GM12878 (cell line): ENCODE results near the gene CAMKMT. TPM values are rescaled to one million over a fixed set of nuclear protein-coding genes. Genes with fewer than 3 reads are reported as not detected.

Experiments used
- ATAC-seq: fragments of 200-7000 bp; cut with Tn5 transposase; 3 replicates; pipeline ENCODE4 v1.9.1; 2020; ENCODE audit warnings: mild to moderate bottlenecking, moderate library complexity
- BruUV-seq: library from RNA; stranded (reverse); fragments of 400-500 nt; replicated peaks from 2 replicates; lab custom pipeline; 2021; lab: Mats Ljungman, UMichigan
- CTCF ChIA-PET: fragments of 300-600 bp; sonication (Branson Sonifier 250); formaldehyde crosslinking; extraction: SDS; loops from one replicate; lab custom pipeline; 2021; ENCODE audit warnings: inconsistent platforms; lab: Yijun Ruan, JAX
- POLR2A ChIA-PET: fragments of 350-600 bp; formaldehyde crosslinking; extraction: SDS; loops from one replicate; lab custom pipeline; 2021; ENCODE audit warnings: inconsistent platforms; lab: Charles Lee
- RAD21 ChIA-PET: fragments of 300-600 bp; sonication (Branson Sonifier 250); formaldehyde crosslinking; loops from one replicate; lab custom pipeline; 2023; ENCODE audit warnings: antibody characterized with exemption; ENCODE audit not compliant: unreplicated experiment; lab: Charles Lee
- SMC1A ChIA-PET: fragments of 300-600 bp; sonication (Branson Sonifier 250); formaldehyde crosslinking; loops from one replicate; lab custom pipeline; 2023; ENCODE audit not compliant: unreplicated experiment, uncharacterized antibody; lab: Charles Lee
- DNase-seq: peaks from one replicate; pipeline ENCODE4 v3.0.0-alpha.2; 2011; ENCODE audit warnings: low read depth, low spot score
- FAIRE-seq: peaks from 3 replicates; lab custom pipeline; 2011; peaks lifted over from hg19 to GRCh38; lab: Jason Lieb, UNC
- H2AFZ ChIP-seq: 2 replicates; pipeline ENCODE4 v1.6.0; 2011; ENCODE audit warnings: low read depth, low read length, control low read depth; ENCODE audit not compliant: control insufficient read depth
- H3K27ac ChIP-seq: 2 replicates; pipeline ENCODE4 v1.5.1; 2011; ENCODE audit warnings: control low read depth; ENCODE audit not compliant: control insufficient read depth, insufficient read depth
- H3K27me3 ChIP-seq, 2 experiments: replicated peaks in 1 of 2; 2 replicates each; pipeline versions ENCODE4 v1.6.0 to v1.6.1; 2011; ENCODE audit warnings: low read length in 1 of 2; ENCODE audit not compliant: control insufficient read depth in 2 of 2, insufficient read depth in 2 of 2
- H3K36me3 ChIP-seq, 2 experiments: 2 replicates each; pipeline ENCODE4 v1.5.1; 2011; ENCODE audit warnings: low read length in 1 of 2; ENCODE audit not compliant: control insufficient read depth in 2 of 2, insufficient read depth in 2 of 2
- H3K4me1 ChIP-seq: 2 replicates; pipeline ENCODE4 v1.6.1; 2011; ENCODE audit warnings: mild to moderate bottlenecking, low read length, moderate library complexity, mixed read lengths; ENCODE audit not compliant: control insufficient read depth, insufficient read depth
- H3K4me2 ChIP-seq: 2 replicates; pipeline ENCODE4 v1.6.0; 2011; ENCODE audit warnings: control low read depth; ENCODE audit not compliant: control insufficient read depth, insufficient read depth
- H3K4me3 ChIP-seq: fragments of 200-600 bp; sonication (generic); 2 replicates; pipeline ENCODE4 v1.5.1; 2016
- H3K79me2 ChIP-seq: 2 replicates; pipeline ENCODE4 v1.6.0; 2011; ENCODE audit warnings: low read length; ENCODE audit not compliant: control insufficient read depth, insufficient read depth
- H3K9ac ChIP-seq: 2 replicates; pipeline ENCODE4 v1.8.0; 2011; ENCODE audit warnings: low read length, control low read depth, mixed read lengths; ENCODE audit not compliant: control insufficient read depth, insufficient read depth
- H3K9me3 ChIP-seq: replicated peaks from 3 replicates; pipeline ENCODE4 v1.5.1; 2011; ENCODE audit warnings: mild to moderate bottlenecking, low read length; ENCODE audit not compliant: control insufficient read depth, insufficient read depth
- H4K20me1 ChIP-seq: 2 replicates; pipeline ENCODE4 v1.6.0; 2011; ENCODE audit not compliant: control insufficient read depth, insufficient read depth
- ASH2L ChIP-seq: fragments of 300-600, 200-600 bp; sonication (generic); IDR thresholded peaks from 2 replicates; pipeline ENCODE4 v1.6.1; 2017; ENCODE audit warnings: low read depth, mild to moderate bottlenecking, borderline replicate concordance
- EED ChIP-seq: sonication (generic); IDR thresholded peaks from 2 replicates; pipeline ENCODE4 v1.6.1; 2016; ENCODE audit warnings: antibody characterized with exemption, low read depth
- HCFC1 ChIP-seq: fragments of 150-350 bp; IDR thresholded peaks from 2 replicates; pipeline ENCODE4 v1.6.1; 2014; ENCODE audit warnings: low read length
- KLF5 ChIP-seq: fragments of 450-650 bp; IDR thresholded peaks from 2 replicates; pipeline ENCODE4 v1.6.1; 2014; ENCODE audit warnings: mild to moderate bottlenecking; ENCODE audit not compliant: partially characterized antibody
- MYC ChIP-seq: IDR thresholded peaks from 2 replicates; pipeline ENCODE4 v1.6.1; 2011; ENCODE audit warnings: mild to moderate bottlenecking, low read length, moderate library complexity, inconsistent platforms; ENCODE audit not compliant: insufficient read depth, insufficient replicate concordance, insufficient read length, severe bottlenecking
- RELA ChIP-seq: fragments of 450-650 bp; IDR thresholded peaks from 2 replicates; pipeline ENCODE4 v1.8.0; 2014; ENCODE audit warnings: borderline replicate concordance; ENCODE audit not compliant: partially characterized antibody
- SP1 ChIP-seq: IDR thresholded peaks from one replicate; pipeline ENCODE4 v1.6.1; 2011; ENCODE audit warnings: low read depth, low read length
- STAT3 ChIP-seq: IDR thresholded peaks from 2 replicates; pipeline ENCODE4 v1.6.1; 2011; ENCODE audit warnings: low read depth, low read length, improper control_type of control experiment
- TAF1 ChIP-seq: IDR thresholded peaks from 2 replicates; pipeline ENCODE4 v1.6.1; 2011; ENCODE audit warnings: mild to moderate bottlenecking, low read depth, low read length, borderline replicate concordance
- YY1 ChIP-seq: IDR thresholded peaks from 2 replicates; pipeline ENCODE4 v1.6.1; 2011; ENCODE audit warnings: low read depth, mild to moderate bottlenecking, low read length
- WGBS: methylation state at CpG from one replicate; pipeline ENCODE4 v1.1.6; 2016; ENCODE audit warnings: low lambda C conversion rate; ENCODE audit not compliant: insufficient replicate concordance, insufficient coverage; ENCODE audit errors: missing lambda C conversion rate; 5-methylcytosine and 5-hydroxymethylcytosine counted together
- in situ Hi-C: fragments of 300-500 bp; cut with MboI; formaldehyde crosslinking; loops from 9 replicates; pipeline ENCODE4 v1.14.3; 2018; ENCODE audit warnings: mixed read lengths
- intact Hi-C: fragments of 100-400 bp; cut with micrococcal nuclease; formaldehyde crosslinking; loops from one replicate; pipeline ENCODE4 v1.14.2; 2022; ENCODE audit not compliant: unreplicated experiment
- polyA plus RNA-seq, 11 experiments: library from polyadenylated mRNA; depleted of rRNA in 4 of 11; unstranded in 6 of 11; stranded (reverse) in 5 of 11; fragments of >200 nt; fragmentation: Nextera tagmentation in 4 of 11; fragmentation: Illumina TruSeq in 1 of 11; extraction: Ambion mirVana in 4 of 11; extraction: Trizol in 1 of 11; gene quantifications; 1 replicate in 1 of 11; 2 replicates in 10 of 11; pipeline versions ENCODE4 v1.2.1 to v1.2.3, GENCODE V29; 2011 to 2016; ENCODE audit warnings: inconsistent platforms in 2 of 11, missing spikeins in 2 of 11, low read depth in 1 of 11
- total RNA-seq, 4 experiments: library from RNA; depleted of rRNA in 3 of 4; stranded (reverse); fragments of >200 nt in 3 of 4; fragmentation: Illumina TruSeq in 1 of 4; extraction: Trizol in 1 of 4; gene quantifications; 2 replicates each; pipeline versions ENCODE4 v1.2.1 to v1.2.3, GENCODE V29; 2013 to 2021
- TF ChIP-seq, protein P1 (sequence below): fragments of 450-650 bp; IDR thresholded peaks from 2 replicates; pipeline ENCODE4 v1.6.1; 2016; ENCODE audit warnings: mild to moderate bottlenecking, moderate library complexity, borderline replicate concordance
- TF ChIP-seq, protein P2 (sequence below), 3 experiments: IDR thresholded peaks in 2 of 3; conservative IDR thresholded peaks in 1 of 3; 2 replicates each; pipeline ENCODE4 v1.5.1; 2011; ENCODE audit warnings: low read depth in 3 of 3, low read length in 3 of 3, mild to moderate bottlenecking in 3 of 3, control low read depth in 2 of 3, moderate library complexity in 2 of 3, inconsistent platforms in 1 of 3, mixed read lengths in 1 of 3; ENCODE audit not compliant: control insufficient read depth in 2 of 3, insufficient read depth in 1 of 3; ENCODE audit errors: extremely low read depth in 1 of 3

The CAMKMT gene
- total and polyA plus RNA-seq, 10 of the 15 experiments (the other 5 are each of a cell fraction or from before 2014, with no cell fraction given), result 2.7 to 16.0 (median 11.8) TPM

DNA sequence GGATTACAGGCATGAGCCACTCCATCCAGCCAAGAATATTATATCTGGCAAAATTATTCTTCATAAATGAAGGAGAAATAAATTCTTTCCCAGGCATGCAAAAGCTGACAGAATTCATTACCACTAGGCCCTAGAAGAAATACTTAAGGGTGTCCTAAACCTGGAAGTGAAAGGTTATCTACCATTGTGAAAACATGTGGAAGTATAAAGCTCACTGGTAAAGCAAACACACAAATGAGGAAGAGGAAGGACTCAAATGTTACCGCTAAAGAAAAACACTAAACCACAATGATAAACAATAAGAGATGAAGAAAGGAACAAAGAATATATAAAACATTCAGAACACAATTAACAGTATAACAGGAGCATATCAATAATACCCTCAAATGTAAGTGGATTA is 171.8 kb downstream of the CAMKMT start:
- ChIA-PET RAD21 (no interaction called here), POLR2A (no interaction called here), SMC1A (interaction anchor here (0.6 to 1.0 kb wide), 3 partner anchors 11 to 349 kb away, joined by 3 to 4 read pairs (median 3); no protein-coding TSS in a partner anchor), CTCF (interaction anchor here (1.0 to 1.6 kb wide), 2 partner anchors 8 to 52 kb away, joined by 3 read pairs; no protein-coding TSS in a partner anchor)
- TF ChIP-seq, protein P1, sequence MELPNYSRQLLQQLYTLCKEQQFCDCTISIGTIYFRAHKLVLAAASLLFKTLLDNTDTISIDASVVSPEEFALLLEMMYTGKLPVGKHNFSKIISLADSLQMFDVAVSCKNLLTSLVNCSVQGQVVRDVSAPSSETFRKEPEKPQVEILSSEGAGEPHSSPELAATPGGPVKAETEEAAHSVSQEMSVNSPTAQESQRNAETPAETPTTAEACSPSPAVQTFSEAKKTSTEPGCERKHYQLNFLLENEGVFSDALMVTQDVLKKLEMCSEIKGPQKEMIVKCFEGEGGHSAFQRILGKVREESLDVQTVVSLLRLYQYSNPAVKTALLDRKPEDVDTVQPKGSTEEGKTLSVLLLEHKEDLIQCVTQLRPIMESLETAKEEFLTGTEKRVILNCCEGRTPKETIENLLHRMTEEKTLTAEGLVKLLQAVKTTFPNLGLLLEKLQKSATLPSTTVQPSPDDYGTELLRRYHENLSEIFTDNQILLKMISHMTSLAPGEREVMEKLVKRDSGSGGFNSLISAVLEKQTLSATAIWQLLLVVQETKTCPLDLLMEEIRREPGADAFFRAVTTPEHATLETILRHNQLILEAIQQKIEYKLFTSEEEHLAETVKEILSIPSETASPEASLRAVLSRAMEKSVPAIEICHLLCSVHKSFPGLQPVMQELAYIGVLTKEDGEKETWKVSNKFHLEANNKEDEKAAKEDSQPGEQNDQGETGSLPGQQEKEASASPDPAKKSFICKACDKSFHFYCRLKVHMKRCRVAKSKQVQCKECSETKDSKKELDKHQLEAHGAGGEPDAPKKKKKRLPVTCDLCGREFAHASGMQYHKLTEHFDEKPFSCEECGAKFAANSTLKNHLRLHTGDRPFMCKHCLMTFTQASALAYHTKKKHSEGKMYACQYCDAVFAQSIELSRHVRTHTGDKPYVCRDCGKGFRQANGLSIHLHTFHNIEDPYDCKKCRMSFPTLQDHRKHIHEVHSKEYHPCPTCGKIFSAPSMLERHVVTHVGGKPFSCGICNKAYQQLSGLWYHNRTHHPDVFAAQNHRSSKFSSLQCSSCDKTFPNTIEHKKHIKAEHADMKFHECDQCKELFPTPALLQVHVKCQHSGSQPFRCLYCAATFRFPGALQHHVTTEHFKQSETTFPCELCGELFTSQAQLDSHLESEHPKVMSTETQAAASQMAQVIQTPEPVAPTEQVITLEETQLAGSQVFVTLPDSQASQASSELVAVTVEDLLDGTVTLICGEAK, result no peak
- no peak for TF ChIP-seq HCFC1
- no peak for ATAC-seq
- no peaks in the 10 kb centered on the region for H3K9me3 ChIP-seq
- no peaks in the 10 kb centered on the region for H3K4me1 ChIP-seq
- H3K36me3 ChIP-seq, result no peaks in the 10 kb centered on the region
- H3K27ac ChIP-seq, result no peak overlapping the region
- H2AFZ ChIP-seq, result no peak overlapping the region
- FAIRE-seq, result no peak
- intact Hi-C loops (no loop called here), in situ Hi-C loops (no loop called here)
- DNase-seq, result no peak
- 67% methylated on average over 1 of the region's 1 CpG for WGBS
- no peaks in the 10 kb centered on the region for H3K79me2 ChIP-seq
- no peak overlapping the region for H3K4me3 ChIP-seq
- BruUV-seq, result no TSS peak
- no peak overlapping the region for H3K4me2 ChIP-seq
- no peaks in the 10 kb centered on the region for H4K20me1 ChIP-seq
- H3K27me3 ChIP-seq, result no peaks in the 10 kb centered on the region
- H3K9ac ChIP-seq, result no peak overlapping the region

DNA sequence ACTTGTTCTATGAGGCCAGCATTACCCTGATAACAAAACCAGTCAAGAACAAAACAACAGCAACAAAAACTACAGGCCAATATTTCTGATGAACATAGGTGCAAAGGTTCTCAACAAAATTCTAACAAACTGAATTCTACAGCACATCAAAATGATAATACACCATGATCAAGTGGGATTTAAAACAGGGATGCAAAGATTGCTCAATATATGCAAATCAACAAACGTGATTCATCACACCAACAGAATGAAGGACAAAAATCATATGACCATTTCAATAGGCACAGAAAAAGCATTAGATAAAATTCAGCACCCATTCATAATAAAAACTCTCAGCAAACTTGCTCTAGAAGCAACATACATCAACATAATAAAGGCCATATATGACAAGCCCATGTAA is 173.6 kb downstream of the CAMKMT start:
- intact Hi-C loops (no loop called here), in situ Hi-C loops (no loop called here)
- DNase-seq, result no peak
- Histone ChIP-seq H2AFZ (no peak overlapping the region), H3K4me1 (no peaks in the 10 kb centered on the region), H3K9ac (no peak overlapping the region), H3K79me2 (no peaks in the 10 kb centered on the region), H3K36me3 (no peaks in the 10 kb centered on the region), H3K4me3 (no peak overlapping the region), H4K20me1 (no peaks in the 10 kb centered on the region), H3K27me3 (no peaks in the 10 kb centered on the region), H3K4me2 (no peak overlapping the region), H3K27ac (no peak overlapping the region), H3K9me3 (no peaks in the 10 kb centered on the region)
- BruUV-seq, result no TSS peak
- RAD21 ChIA-PET, result no interaction called here
- CTCF ChIA-PET, result no interaction called here
- no peak for FAIRE-seq
- ATAC-seq, result no peak
- POLR2A ChIA-PET, result interaction anchor here (0.6 kb wide), 1 partner anchor 451 kb away, joined by 3 read pairs; no protein-coding TSS in a partner anchor
- WGBS, result 100% methylated on average over 1 of the region's 1 CpG
- SMC1A ChIA-PET, result interaction anchor here (0.8 kb wide), 1 partner anchor 64 kb away, joined by 3 read pairs; no protein-coding TSS in a partner anchor
- TF ChIP-seq SP1 (no peak), ASH2L (no peak), KLF5 (no peak), RELA (no peak), YY1 (no peak), TAF1 (no peak), STAT3 (no peak), MYC (no peak), EED (no peak)
- TF ChIP-seq, protein P2, sequence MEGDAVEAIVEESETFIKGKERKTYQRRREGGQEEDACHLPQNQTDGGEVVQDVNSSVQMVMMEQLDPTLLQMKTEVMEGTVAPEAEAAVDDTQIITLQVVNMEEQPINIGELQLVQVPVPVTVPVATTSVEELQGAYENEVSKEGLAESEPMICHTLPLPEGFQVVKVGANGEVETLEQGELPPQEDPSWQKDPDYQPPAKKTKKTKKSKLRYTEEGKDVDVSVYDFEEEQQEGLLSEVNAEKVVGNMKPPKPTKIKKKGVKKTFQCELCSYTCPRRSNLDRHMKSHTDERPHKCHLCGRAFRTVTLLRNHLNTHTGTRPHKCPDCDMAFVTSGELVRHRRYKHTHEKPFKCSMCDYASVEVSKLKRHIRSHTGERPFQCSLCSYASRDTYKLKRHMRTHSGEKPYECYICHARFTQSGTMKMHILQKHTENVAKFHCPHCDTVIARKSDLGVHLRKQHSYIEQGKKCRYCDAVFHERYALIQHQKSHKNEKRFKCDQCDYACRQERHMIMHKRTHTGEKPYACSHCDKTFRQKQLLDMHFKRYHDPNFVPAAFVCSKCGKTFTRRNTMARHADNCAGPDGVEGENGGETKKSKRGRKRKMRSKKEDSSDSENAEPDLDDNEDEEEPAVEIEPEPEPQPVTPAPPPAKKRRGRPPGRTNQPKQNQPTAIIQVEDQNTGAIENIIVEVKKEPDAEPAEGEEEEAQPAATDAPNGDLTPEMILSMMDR (IDR thresholded peaks at IDR 0.05 in 2 of 3, conservative IDR thresholded peaks at IDR 0.05 in 1 of 3; ENCODE audit: control insufficient read depth in 2 of 3, extremely low read depth in 1 of 3, insufficient read depth in 1 of 3, low read depth in 3 of 3, low read length in 3 of 3), result no peak
